HG03571 (cell line): ENCODE measurements around the gene MSANTD1.

Source experiments
- ATAC-seq: cut with Tn5 transposase; IDR thresholded peaks from one replicate; pipeline ENCODE4 v1.9.1; 2021; ENCODE audit not compliant: unreplicated experiment

Gene MSANTD1

DNA sequence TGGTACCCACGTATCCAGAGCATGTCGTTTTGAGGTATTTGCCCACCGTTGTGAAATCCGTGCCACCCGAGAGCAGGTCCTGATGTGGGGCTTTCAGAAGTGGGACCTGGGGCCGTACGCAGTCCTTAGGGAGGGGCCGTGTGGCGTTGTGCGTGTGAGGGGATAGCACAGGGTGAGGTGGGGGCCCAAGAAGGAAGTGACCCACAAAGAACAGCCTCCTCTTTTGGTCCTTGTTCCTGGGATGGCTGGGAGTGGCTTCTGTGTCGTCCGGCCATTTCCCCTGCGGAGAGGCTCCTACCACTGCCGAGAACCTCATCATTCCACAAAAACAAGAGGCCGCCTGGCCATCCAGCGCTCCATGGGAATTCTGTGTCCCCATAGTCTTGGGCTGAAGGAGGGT lies 17.0 kb upstream of the MSANTD1 start:
- no peak for ATAC-seq

DNA sequence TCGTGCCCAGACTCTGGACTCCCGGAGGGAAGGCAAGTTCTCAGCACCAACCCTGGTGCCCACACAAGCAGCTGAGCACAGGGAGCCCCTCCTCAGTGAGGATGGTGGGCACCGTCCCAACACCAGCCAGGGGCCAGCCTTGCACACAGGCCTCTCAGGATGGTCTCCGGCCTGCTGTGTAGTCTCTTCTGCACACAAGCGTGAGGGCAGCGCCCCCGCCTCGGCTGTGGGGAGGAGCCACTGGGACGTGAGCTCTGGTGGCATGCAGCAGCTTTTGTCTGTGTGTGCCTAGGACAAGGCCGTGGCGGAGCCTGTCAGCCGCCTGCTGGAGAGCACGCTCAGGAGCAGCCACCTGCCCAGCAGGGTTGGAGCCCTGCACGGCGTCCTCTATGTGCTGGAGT lies 16.1 kb upstream of the MSANTD1 start:
- ATAC-seq = no peak

DNA sequence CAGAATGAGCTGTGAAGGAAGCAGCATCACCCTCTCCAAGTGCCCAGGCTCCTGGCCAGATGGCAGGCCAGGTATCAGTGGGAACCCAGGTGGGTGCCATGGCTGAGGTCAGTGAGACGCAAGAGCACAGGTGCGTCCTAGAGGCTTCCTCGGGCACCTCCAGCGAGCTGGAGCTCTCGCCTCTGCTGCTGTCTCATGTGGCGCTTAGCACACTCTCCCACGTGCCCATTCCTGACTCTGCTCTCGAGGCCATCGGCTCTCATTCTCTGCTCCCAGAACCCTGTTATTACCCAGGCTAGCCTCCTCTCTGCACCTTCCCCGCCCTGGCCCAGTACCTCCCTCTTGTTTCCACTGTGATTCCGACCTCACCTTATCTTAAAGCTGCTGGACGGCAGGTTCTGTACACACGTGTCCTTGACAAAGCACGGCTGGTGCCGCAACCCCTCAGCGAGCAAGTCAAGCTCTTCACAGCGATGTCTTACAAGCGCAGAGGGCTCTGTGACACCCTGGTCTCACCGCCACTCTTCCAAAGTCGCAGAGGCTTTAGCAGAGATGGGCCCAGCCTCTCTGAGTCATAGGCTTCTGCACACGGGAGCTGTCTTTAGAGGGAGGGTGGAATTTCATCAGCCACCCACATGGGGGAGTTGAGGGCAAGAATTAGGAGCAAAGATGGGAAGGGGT lies 15.4 kb upstream of the MSANTD1 start:
- ATAC-seq = no peak

DNA sequence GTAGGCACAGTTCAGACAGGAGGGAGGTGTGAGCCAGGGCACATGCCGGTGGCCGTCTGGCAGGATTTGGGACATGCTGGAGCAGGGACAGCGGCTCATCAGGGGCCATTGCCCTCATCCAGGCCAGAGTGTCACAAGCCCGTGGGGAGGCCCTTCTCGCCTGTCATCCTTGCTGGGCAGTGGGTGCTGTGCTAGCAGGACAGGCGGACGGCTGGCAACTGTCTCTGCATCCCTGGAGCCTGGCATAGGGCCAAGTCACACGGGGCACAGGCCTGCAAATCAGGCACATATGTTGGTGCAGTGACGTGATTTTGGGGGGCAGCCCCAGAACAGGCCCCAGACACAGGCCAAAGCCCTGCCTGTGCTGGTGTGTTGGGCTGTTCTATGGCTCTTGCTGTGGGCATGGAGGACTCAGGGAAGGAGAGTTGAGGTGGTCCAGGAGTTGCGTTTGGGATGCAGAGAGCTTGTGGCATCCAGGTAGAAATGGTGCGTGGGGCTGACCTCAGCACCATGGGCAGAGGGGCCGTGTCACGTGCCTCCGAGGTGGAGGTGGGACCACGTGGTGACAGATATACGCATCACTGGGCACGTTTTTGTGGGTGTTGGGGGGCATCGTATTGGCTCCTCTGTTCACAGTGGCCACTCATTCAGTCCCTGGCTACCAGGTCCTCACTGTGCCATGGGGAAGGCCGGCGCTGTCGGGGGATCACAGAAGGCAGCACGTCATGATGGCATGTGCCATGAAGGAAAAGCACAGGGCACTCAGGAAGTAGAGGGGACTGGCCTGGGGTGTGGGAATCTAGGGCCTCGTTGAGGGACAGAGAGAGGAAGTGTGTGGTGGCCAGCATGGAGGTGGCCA lies 14.6 kb upstream of the MSANTD1 start:
- no peak for ATAC-seq

DNA sequence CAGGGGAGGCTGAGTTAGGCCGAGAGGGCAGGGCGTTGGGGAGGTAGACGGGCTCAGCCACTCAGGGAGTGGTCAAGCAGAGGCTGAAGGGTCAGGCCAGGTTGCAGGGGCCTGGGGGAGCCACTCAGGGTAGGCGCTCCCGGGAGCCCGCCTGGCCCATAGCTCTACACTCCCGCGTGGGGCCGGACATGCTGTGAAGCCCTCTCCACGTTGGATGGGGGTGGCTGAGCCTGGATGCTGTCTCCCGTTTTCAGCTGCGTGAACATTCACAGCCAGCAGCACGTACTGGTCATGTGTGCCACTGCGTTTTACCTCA lies 14.0 kb upstream of the MSANTD1 start:
- no peak for ATAC-seq

DNA sequence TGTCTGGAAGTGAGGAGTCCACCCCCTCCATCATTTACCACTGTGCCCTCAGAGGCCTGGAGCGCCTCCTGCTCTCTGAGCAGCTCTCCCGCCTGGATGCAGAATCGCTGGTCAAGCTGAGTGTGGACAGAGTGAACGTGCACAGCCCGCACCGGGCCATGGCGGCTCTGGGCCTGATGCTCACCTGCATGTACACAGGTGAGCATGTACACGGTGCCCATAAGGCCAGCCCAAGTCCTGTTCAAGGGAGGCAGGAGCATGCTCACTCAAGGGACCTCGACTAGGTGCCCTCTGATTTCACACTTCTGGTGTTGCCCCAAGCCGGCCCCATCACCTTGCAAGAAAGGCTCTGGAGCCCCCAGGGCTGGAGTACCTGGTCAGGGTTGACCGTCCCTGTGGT lies 13.4 kb upstream of the MSANTD1 start:
- no peak for ATAC-seq

DNA sequence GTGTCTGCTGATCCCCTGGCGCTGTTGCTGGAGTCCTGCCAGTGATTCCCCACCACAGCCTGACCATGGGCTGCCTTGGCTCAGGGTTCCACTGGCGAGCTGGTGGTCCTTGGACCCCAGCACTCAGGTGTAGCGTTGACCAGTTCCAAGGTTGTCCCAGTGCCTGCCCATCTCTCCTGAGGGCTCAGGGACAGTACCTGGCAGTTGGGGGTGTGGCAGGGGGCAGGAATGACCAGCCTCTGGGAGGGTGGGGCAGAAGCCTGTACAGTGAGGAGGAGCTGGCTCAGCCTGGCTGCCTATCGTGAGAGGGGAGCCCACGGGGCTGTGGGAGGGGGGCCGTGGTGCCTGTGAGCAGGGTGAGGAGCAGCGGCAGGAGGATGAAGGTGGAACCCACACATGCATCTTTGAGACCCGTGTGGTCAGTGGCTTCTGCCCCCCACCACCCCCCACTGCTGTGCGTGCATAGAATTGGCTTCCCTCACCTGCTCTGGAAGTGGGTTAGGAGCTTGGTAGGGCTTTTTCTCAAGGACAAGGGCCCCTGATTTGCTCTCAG lies 12.6 kb upstream of the MSANTD1 start:
- no peak for ATAC-seq

DNA sequence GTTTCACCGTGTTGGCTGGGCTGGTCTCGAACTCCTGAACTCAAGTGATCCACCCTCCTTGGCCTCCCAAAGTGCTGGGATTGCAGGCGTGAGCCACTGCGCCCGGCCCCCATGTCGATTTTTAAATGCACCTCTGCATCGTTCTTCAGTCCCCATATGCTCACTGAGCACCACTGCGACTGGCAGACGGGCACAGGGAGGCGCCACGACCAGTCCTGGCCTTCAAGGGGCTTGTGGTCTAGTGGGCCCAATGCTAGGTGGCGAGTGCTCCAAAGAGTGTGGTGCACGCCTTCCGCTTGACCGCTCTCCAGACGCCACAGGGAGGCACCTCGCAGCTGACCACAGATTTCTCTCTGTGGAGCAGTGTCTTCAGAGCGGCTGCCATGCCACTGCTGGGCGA lies 11.7 kb upstream of the MSANTD1 start:
- ATAC-seq = no peak

DNA sequence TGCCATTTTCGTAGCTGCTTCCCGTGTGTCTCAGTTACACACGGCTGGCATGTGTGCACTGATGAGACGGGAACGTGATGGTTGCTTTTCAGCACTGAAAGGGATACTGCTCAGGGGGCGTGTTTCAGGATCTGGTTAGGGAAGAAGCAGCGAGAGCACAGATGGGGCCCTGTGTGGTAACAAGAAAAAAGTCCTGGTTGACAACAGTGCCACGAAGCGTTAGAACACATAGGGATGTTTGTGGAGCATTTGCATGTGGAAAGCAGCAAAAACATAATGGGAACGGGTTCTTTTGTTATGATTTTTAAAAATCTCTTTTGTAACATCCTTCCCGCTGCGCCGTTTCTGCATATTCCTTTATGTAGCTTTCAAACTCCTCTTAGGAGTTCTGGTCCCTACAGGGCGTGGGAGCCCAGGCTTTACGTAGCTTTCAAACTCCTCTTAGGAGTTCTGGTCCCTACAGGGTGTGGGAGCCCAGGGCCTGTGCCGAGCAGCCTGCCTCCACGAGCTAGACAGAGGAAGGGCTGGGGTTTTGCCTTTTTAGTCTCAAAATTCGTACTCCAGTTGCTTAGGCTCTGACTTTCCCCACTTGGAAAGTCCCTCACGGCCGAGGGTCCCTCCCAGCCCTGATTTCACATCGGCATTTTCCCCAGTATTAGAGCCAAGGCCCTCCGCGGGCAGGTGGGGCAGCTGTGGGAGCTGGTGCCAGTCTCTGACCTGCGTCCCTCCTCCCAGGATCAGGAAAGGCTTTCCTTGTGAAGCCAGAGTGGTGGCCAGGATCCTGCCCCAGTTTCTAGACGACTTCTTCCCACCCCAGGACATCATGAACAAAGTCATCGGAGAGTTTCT lies 11.0 kb upstream of the MSANTD1 start:
- no peak for ATAC-seq

DNA sequence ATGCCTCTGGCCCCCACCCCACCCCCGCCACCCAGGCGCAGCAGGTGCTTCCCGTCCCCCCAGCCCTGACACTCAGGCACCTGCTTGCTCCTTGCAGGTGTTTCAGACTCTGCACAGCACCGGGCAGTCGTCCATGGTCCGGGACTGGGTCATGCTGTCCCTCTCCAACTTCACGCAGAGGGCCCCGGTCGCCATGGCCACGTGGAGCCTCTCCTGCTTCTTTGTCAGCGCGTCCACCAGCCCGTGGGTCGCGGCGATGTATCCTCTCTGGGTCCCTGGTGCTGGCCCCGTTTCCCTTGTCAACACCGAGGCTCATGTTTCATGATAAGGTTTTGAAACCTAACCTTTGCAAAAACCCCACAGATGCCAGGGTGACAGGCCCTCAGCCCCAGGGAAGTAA lies 10.2 kb upstream of the MSANTD1 start:
- ATAC-seq = no peak

DNA sequence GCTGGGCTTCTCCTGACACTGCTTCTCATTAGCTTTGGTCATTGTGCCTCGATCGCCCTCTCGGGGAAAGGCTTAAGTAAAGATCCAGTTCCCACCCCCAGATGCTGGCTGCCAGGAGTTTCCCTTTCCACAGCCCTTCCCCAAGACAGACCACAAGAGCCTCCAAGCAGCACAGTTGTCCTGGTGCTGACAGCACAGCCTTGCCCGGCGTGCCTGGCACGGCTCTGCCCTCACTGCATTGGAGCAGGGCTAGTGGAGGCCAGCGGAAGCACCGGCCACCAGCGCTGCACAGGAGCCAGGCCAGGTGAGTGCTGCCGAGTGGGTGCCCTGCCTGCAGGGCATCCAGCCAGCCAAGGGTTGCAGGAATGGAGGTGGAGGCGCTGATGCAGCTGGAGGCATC lies 9.7 kb upstream of the MSANTD1 start:
- ATAC-seq = no peak

DNA sequence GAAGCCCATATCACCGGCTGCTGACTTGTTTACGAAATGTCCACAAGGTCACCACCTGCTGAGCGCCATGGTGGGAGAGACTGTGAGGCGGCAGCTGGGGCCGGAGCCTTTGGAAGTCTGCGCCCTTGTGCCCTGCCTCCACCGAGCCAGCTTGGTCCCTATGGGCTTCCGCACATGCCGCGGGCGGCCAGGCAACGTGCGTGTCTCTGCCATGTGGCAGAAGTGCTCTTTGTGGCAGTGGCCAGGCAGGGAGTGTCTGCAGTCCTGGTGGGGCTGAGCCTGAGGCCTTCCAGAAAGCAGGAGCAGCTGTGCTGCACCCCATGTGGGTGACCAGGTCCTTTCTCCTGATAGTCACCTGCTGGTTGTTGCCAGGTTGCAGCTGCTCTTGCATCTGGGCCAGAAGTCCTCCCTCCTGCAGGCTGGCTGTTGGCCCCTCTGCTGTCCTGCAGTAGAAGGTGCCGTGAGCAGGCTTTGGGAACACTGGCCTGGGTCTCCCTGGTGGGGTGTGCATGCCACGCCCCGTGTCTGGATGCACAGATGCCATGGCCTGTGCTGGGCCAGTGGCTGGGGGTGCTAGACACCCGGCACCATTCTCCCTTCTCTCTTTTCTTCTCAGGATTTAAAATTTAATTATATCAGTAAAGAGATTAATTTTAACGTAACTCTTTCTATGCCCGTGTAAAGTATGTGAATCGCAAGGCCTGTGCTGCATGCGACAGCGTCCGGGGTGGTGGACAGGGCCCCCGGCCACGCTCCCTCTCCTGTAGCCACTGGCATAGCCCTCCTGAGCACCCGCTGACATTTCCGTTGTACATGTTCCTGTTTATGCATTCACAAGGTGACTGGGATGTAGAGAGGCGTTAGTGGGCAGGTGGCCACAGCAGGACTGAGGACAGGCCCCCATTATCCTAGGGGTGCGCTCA lies 8.7 kb upstream of the MSANTD1 start:
- ATAC-seq = no peak

DNA sequence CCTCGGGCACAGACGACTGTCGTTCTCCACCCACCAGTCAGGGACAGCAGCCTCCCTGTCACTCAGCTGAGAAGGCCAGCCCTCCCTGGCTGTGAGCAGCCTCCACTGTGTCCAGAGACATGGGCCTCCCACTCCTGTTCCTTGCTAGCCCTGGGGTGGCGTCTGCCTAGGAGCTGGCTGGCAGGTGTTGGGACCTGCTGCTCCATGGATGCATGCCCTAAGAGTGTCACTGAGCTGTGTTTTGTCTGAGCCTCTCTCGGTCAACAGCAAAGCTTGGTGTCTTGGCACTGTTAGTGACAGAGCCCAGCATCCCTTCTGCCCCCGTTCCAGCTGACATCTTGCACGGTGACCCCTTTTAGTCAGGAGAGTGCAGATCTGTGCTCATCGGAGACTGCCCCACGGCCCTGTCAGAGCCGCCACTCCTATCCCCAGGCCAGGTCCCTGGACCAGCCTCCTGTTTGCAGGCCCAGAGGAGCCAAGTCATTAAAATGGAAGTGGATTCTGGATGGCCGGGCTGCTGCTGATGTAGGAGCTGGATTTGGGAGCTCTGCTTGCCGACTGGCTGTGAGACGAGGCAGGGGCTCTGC lies 7.9 kb upstream of the MSANTD1 start:
- no peak for ATAC-seq

DNA sequence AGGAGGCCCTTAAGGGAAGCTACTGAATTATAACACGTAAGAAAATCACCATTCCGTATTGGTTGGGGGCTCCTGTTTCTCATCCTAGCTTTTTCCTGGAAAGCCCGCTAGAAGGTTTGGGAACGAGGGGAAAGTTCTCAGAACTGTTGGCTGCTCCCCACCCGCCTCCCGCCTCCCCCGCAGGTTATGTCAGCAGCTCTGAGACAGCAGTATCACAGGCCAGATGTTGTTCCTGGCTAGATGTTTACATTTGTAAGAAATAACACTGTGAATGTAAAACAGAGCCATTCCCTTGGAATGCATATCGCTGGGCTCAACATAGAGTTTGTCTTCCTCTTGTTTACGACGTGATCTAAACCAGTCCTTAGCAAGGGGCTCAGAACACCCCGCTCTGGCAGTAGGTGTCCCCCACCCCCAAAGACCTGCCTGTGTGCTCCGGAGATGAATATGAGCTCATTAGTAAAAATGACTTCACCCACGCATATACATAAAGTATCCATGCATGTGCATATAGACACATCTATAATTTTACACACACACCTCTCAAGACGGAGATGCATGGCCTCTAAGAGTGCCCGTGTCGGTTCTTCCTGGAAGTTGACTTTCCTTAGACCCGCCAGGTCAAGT lies 6.9 kb upstream of the MSANTD1 start:
- no peak for ATAC-seq

DNA sequence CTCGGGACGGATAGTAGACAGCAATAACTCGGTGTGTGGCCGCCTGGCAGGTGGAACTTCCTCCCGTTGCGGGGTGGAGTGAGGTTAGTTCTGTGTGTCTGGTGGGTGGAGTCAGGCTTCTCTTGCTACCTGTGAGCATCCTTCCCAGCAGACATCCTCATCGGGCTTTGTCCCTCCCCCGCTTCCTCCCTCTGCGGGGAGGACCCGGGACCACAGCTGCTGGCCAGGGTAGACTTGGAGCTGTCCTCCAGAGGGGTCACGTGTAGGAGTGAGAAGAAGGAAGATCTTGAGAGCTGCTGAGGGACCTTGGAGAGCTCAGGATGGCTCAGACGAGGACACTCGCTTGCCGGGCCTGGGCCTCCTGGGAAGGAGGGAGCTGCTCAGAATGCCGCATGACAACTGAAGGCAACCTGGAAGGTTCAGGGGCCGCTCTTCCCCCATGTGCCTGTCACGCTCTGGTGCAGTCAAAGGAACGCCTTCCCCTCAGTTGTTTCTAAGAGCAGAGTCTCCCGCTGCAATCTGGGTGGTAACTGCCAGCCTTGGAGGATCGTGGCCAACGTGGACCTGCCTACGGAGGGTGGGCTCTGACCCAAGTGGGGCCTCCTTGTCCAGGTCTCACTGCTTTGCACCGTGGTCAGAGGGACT lies 5.7 kb upstream of the MSANTD1 start:
- ATAC-seq = no peak

DNA sequence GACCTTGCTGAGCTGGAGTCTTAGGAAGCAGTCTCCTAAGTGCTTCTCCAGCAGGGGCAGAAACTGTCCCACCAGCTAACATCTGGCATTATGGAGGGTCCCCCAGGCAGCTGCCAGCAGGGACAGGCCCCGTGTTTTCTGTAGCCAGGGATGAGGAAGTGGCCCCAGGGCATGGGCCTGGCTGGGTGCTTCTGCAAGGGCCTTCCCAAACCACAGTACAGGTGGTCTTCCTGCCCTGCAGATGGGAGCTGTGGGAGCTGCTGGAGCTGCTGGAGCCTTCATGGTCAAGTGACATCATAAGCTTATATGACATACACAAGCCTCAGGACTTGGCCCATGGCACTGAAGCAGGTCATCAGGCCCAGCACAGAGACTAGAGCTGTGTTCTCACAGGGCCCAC lies 5.0 kb upstream of the MSANTD1 start:
- ATAC-seq = no peak

DNA sequence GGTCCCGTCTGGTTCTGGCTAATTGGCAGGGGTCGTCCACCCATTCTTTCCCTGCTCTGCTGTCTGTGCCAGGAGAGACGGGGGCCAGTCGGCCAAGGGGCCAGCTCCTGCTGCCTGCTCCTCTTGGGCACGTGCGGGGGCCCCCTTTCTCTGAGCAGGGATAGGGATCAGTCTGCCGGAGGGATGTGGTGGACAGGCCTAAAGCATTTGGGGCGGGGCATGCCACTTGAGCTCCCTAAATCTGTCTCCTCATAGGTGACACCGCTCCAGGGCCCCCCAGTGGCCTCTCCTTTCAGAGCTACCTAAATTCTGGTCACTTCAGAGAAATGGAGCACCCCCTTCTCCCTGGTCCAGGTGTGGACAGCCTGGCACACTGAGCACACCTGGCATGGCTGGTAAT lies 4.2 kb upstream of the MSANTD1 start:
- ATAC-seq = no peak

DNA sequence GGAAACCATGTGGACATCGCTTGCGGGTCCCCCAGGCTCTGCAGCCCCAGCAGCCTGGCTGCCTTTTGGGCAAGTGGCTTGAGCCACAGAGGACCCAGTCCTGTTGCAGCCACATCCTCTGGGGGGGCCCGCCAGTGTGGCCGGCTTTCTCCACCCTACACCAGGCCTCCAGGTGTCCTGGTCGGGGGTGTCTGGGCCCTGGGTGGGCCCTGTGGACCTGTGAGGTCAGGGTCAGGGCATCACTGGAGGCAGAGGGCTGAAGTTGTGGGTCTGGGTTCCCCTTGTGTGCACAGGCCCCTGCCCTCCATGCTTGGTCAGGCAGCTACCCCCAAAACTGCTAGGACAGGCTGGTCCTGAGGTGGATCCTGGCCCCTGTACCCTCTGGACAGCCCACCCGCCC lies 3.3 kb upstream of the MSANTD1 start:
- no peak for ATAC-seq
